Upper lobe of left lung (tissue), 6 donors: ENCODE results near the gene HNF1A. TPM values are rescaled to one million over a fixed set of nuclear protein-coding genes. Genes with fewer than 3 reads are reported as not detected.

Source experiments
- ATAC-seq, 2 donors: fragments of 200-7000 bp; cut with Tn5 transposase; one replicate each; pipeline ENCODE4 v1.9.1; 2022; ENCODE audit warnings: mild to moderate bottlenecking in 2 of 2, moderate library complexity in 2 of 2; ENCODE audit not compliant: low FRiP score in 2 of 2
- DNase-seq, 2 donors: peaks; one replicate each; pipeline ENCODE4 v3.0.0-alpha.2; 2019 to 2020
- H3K27ac ChIP-seq, 4 donors: fragments of 200-600 bp; sonication (generic); one replicate each; pipeline ENCODE4 v1.5.1; 2016 to 2019
- H3K27me3 ChIP-seq, 4 donors: fragments of 200-600 bp; sonication (generic); one replicate each; pipeline ENCODE4 v1.5.1; 2017 to 2019
- H3K36me3 ChIP-seq, 4 donors: fragments of 200-600 bp; sonication (generic); one replicate each; pipeline ENCODE4 v1.5.1; 2016 to 2019
- H3K4me1 ChIP-seq, 4 donors: fragments of 200-600 bp; sonication (generic); one replicate each; pipeline ENCODE4 v1.5.1; 2018 to 2019
- H3K4me3 ChIP-seq, 4 donors: fragments of 200-600 bp; sonication (generic); one replicate each; pipeline ENCODE4 v1.5.1; 2017 to 2019; ENCODE audit warnings: mild to moderate bottlenecking in 2 of 4, moderate library complexity in 1 of 4
- H3K9me3 ChIP-seq, 4 donors: fragments of 200-600 bp; sonication (generic); one replicate each; pipeline ENCODE4 v1.5.1; 2018 to 2019
- EP300 ChIP-seq, 4 donors: sonication (generic); formaldehyde crosslinking; IDR thresholded peaks; one replicate each; pipeline ENCODE4 v1.5.1; 2017; ENCODE audit warnings: antibody characterized with exemption in 4 of 4, control low read depth in 2 of 4
- POLR2A ChIP-seq, 4 donors: fragments of 450-650 bp; IDR thresholded peaks; one replicate each; pipeline ENCODE4 v1.5.1; 2016 to 2017; ENCODE audit warnings: antibody characterized with exemption in 4 of 4, mild to moderate bottlenecking in 2 of 4
- POLR2AphosphoS5 ChIP-seq, 2 donors: sonication (generic); formaldehyde crosslinking; IDR thresholded peaks; one replicate each; pipeline ENCODE4 v1.5.1; 2017; ENCODE audit warnings: antibody characterized with exemption in 2 of 2
- WGBS, 2 donors: methylation state at CpG; one replicate each; pipeline ENCODE4 v1.1.5; 2017 to 2018; 5-methylcytosine and 5-hydroxymethylcytosine counted together
- total RNA-seq, 6 donors: library from RNA; depleted of rRNA in 4 of 6; stranded (reverse); fragments of >200 nt in 4 of 6; gene quantifications; one replicate each; pipeline versions ENCODE4 v1.1.0 to v1.2.1, GENCODE V29; 2016 to 2021
- TF ChIP-seq, protein P1 (sequence below), 6 experiments: fragments of 450-650 bp in 4 of 6; fragments of 200-600 bp in 2 of 6; sonication (generic) in 2 of 6; IDR thresholded peaks; one replicate each; pipeline ENCODE4 v1.5.1; 2016 to 2019; ENCODE audit warnings: antibody characterized with exemption in 6 of 6
- donor health status: DM: no; HTN: no; CAD: no; lungs with moderate emphysema.
- donor health status: DM: no; HTN: yes; CAD: no; lungs with severe emphysema.

Gene HNF1A
- total RNA-seq, 6 donors from 2014 or later = 0.24 to 0.30 TPM; not detected in 4

DNA sequence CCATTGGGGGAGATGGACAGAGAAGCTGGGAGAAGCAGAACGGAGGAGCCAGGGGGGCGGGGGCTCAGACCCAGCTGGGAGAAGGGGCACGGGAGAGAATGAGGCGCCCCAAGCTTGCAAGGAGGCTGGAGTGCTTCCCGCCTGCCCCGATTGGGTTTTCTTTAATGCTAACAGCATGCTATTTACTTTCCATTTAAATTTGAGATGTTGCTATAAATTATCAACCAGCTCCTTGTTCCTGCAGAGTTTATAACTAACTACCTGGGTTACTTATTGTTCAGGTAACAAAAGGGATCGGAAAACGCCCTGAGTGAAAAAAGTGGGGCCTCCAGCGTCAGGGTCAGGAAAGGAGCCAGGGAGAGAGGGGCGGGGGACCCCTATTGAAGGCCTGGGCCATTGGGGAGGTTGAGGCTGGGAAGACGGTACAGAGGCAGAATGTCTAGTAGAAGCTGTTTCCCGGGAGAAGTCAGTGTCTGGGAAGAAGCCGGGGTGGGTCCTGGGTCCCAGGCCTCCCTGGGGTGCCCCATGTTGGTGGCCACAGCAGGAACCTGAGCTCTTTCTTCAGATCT, 2.5 kb downstream of the HNF1A start:
- Histone ChIP-seq H3K36me3 (no peaks in the 10 kb centered on the region), H3K4me1 (no peaks in the 10 kb centered on the region), H3K27me3 (no peaks in the 10 kb centered on the region), H3K9me3 (no peaks in the 10 kb centered on the region), H3K4me3 (no peak overlapping the region), H3K27ac (no peak overlapping the region)
- TF ChIP-seq EP300 (IDR thresholded peaks at IDR 0.05) (no peak), POLR2A (IDR thresholded peaks at IDR 0.05) (no peak), POLR2AphosphoS5 (IDR thresholded peaks at IDR 0.05) (no peak)
- TF ChIP-seq, protein P1, sequence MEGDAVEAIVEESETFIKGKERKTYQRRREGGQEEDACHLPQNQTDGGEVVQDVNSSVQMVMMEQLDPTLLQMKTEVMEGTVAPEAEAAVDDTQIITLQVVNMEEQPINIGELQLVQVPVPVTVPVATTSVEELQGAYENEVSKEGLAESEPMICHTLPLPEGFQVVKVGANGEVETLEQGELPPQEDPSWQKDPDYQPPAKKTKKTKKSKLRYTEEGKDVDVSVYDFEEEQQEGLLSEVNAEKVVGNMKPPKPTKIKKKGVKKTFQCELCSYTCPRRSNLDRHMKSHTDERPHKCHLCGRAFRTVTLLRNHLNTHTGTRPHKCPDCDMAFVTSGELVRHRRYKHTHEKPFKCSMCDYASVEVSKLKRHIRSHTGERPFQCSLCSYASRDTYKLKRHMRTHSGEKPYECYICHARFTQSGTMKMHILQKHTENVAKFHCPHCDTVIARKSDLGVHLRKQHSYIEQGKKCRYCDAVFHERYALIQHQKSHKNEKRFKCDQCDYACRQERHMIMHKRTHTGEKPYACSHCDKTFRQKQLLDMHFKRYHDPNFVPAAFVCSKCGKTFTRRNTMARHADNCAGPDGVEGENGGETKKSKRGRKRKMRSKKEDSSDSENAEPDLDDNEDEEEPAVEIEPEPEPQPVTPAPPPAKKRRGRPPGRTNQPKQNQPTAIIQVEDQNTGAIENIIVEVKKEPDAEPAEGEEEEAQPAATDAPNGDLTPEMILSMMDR (IDR thresholded peaks at IDR 0.05) = no peak
- WGBS, 2 donors = 60 to 71% methylated on average over 13 of the region's 13 CpGs
- no peak for DNase-seq
- no peak for ATAC-seq

DNA sequence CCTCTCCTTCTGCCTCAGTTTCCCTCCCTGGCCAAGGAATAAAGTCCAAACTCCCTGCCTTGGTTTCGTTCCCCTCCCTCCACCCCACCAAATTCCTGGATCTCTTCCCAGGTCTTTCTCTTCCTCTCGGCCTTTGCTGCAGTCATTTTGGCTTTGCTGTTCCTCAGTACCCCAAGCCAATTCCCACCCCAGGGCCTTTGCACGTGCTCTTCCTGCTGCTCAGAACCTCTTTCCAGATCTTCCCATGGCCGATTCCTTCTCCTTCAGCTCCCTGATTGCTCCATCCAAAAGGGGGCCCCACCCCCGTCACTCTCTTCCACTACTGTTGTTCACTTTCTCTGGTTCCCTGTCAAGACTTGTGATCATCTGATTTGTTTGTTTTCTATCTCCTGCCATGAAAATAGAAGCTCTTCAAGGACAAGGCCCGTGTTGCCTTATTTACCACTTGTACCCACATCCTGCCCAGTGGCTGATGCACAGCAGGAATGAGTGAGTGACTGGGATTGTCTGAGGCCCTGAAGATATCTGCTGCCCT, 3.1 kb downstream of the HNF1A start:
- no peak overlapping the region for H3K4me3 ChIP-seq
- H3K36me3 ChIP-seq = no peaks in the 10 kb centered on the region
- TF ChIP-seq, protein P1 (IDR thresholded peaks at IDR 0.05) = no peak
- no peak for TF ChIP-seq EP300 (IDR thresholded peaks at IDR 0.05)
- TF ChIP-seq POLR2AphosphoS5 (IDR thresholded peaks at IDR 0.05) = no peak
- TF ChIP-seq POLR2A (IDR thresholded peaks at IDR 0.05) = no peak
- WGBS, 2 donors = 65 to 71% methylated on average over 6 of the region's 6 CpGs
- ATAC-seq (no peak), DNase-seq (no peak)
- H3K9me3 ChIP-seq = no peaks in the 10 kb centered on the region
- H3K27ac ChIP-seq = no peak overlapping the region
- H3K4me1 ChIP-seq = no peaks in the 10 kb centered on the region
- no peaks in the 10 kb centered on the region for H3K27me3 ChIP-seq

DNA sequence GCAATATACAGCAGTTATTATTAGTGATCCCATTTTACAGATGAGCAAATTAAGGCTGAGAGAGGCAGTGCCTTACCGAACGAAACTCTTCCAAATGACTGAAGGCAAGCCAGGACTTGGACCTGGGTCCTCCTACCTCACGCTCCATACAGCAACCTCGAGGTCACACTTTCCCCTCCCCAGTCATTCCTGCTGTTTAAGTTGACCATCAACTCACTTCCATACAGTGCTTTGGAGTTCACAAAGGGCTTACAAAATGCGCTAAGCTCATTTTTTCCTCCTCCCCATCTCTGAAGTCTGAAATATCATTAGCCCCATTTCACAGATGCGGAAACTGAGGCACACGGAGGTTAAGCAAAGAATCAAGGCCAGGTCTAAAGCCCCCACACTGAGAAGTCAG, 4.3 kb downstream of the HNF1A start:
- no peak overlapping the region for H3K4me3 ChIP-seq
- WGBS, 2 donors = 75 to 86% methylated on average over 7 of the region's 7 CpGs

DNA sequence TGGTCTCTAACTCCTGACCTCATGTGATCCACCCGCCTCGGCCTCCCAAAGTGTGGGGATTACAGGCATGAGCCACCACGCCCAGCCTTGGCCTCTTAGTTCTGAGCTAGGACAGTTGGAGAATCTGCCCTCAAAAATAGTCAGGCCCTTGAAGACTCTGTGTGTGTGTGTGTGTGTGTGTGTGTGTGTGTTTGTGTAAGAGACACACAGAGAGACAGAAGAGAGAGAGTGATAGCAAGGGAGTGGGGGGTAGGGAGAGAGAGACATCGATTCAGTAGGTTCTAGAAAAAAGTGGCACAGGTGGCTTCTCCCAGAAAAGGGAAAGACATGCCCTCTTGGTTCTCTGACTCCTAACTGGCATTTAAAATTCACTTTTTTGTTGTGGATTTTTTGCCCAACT, 5.4 kb downstream of the HNF1A start:
- no peaks in the 10 kb centered on the region for H3K4me1 ChIP-seq
- no peaks in the 10 kb centered on the region for H3K9me3 ChIP-seq
- 79 to 85% methylated on average over 4 of the region's 4 CpGs for WGBS, 2 donors
- H3K4me3 ChIP-seq = no peak overlapping the region
- no peaks in the 10 kb centered on the region for H3K27me3 ChIP-seq
- ATAC-seq = no peak
- no peak overlapping the region for H3K27ac ChIP-seq
- H3K36me3 ChIP-seq = no peaks in the 10 kb centered on the region
- TF ChIP-seq POLR2A (IDR thresholded peaks at IDR 0.05) (no peak), POLR2AphosphoS5 (IDR thresholded peaks at IDR 0.05) (no peak), EP300 (IDR thresholded peaks at IDR 0.05) (no peak)
- TF ChIP-seq, protein P1 (IDR thresholded peaks at IDR 0.05) = no peak
- DNase-seq = no peak

More for the DNA sequence above, 4.3 kb downstream of the HNF1A start:
- Histone ChIP-seq H3K27me3 (no peaks in the 10 kb centered on the region), H3K9me3 (no peaks in the 10 kb centered on the region), H3K4me1 (no peaks in the 10 kb centered on the region), H3K27ac (no peak overlapping the region), H3K36me3 (no peaks in the 10 kb centered on the region)
- ATAC-seq (no peak), DNase-seq (no peak)
- TF ChIP-seq POLR2A (IDR thresholded peaks at IDR 0.05) (no peak), EP300 (IDR thresholded peaks at IDR 0.05) (no peak), POLR2AphosphoS5 (IDR thresholded peaks at IDR 0.05) (no peak)
- TF ChIP-seq, protein P1 (IDR thresholded peaks at IDR 0.05) = no peak

GRCh38 chr12:120984351-120984898, 6.1 kb downstream of the HNF1A start:
- Histone ChIP-seq H3K4me1 (no peaks in the 10 kb centered on the region), H3K27me3 (no peaks in the 10 kb centered on the region), H3K27ac (no peak overlapping the region), H3K9me3 (no peaks in the 10 kb centered on the region), H3K36me3 (no peaks in the 10 kb centered on the region), H3K4me3 (no peak overlapping the region)
- ATAC-seq (no peak), DNase-seq (no peak)
- TF ChIP-seq, protein P1 (IDR thresholded peaks at IDR 0.05) = no peak
- TF ChIP-seq POLR2AphosphoS5 (IDR thresholded peaks at IDR 0.05) (no peak), EP300 (IDR thresholded peaks at IDR 0.05) (no peak), POLR2A (IDR thresholded peaks at IDR 0.05) (no peak)
- 80 to 90% methylated on average over 3 of the region's 3 CpGs for WGBS, 2 donors
